SK-N-SH (cell line): Measurements from ENCODE around the gene PAX3.

Experiments used
- CTCF ChIP-seq: fragments of 200-600 bp; sonication (generic); IDR thresholded peaks from 2 replicates; pipeline ENCODE4 v1.6.1; 2017; ENCODE audit warnings: antibody characterized with exemption, mild to moderate bottlenecking, moderate library complexity
- GATA2 ChIP-seq: sonication (generic); formaldehyde crosslinking; IDR thresholded peaks from 2 replicates; pipeline ENCODE4 v1.5.0; 2020; ENCODE audit warnings: mild to moderate bottlenecking, missing genetic modification reagents
- JUND ChIP-seq: IDR thresholded peaks from 2 replicates; pipeline ENCODE4 v1.4.0; 2012
- REST ChIP-seq: IDR thresholded peaks from 2 replicates; pipeline ENCODE4 v1.6.1; 2012; ENCODE audit warnings: mild to moderate bottlenecking, low read depth, low read length, moderate library complexity
- RXRA ChIP-seq: IDR thresholded peaks from 2 replicates; pipeline ENCODE4 v1.4.0; 2012; ENCODE audit warnings: low read depth, mild to moderate bottlenecking, borderline replicate concordance
- TCF12 ChIP-seq: IDR thresholded peaks from 2 replicates; pipeline ENCODE4 v1.4.0; 2012

DNA sequence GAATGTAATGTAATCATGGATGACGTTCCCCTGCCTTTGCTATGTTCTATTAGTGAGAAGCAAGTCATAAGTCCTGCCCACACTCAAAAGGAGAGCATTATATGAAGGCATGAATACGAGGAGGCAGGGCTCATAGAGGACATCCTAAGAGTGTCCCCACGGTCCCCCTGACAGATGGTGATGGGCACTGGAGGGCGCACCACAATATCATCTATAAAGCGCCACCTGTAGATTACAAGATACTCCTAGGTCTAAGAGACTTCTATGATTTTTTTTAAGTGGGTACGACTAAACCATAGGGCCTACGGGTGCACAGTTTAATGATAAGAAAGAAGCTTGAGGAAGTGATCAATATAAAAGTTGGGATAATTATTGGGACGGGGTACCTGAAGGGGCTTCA is 131.0 kb downstream of the PAX3 start:
- TF ChIP-seq GATA2 (CRISPR knock-in tag) (no peak), CTCF (no peak), JUND (no peak), TCF12 (no peak), RXRA (no peak), REST (no peak)
